GM12865 (cell line): ENCODE measurements around the gene BCAR3.

Source experiments
- DNase-seq: peaks from one replicate; pipeline ENCODE4 v3.0.0; 2010; ENCODE audit warnings: low read depth
- H3K4me3 ChIP-seq: 2 replicates; pipeline ENCODE4 v1.5.1; 2011; ENCODE audit warnings: mild to moderate bottlenecking, low read depth, low read length, control low read depth
- TF ChIP-seq, protein P1 (sequence below): IDR thresholded peaks from 2 replicates; pipeline ENCODE4 v1.5.1; 2011; ENCODE audit warnings: low read length, control low read depth, low read depth, inconsistent platforms; ENCODE audit not compliant: insufficient read depth; ENCODE audit errors: missing control alignments

Gene BCAR3

DNA sequence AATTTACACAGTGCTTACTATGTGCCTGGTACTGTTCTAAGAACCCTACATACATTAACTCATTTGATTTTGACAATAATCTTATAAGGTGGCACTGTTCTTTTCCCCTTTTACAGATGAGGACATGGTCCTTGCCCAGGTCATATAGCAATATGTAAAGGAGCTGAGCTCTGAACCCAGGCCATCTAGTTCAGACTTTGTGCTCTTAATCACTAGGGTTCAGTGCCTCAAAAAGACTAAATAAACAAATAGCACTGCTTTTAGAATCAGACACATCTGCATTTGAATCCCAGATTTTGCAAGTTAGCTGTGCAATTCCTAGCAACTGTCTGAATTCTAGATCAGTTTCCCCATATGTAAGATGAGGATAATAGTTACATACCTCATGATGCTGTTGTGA, 8.7 kb upstream of the BCAR3 start:
- TF ChIP-seq, protein P1, sequence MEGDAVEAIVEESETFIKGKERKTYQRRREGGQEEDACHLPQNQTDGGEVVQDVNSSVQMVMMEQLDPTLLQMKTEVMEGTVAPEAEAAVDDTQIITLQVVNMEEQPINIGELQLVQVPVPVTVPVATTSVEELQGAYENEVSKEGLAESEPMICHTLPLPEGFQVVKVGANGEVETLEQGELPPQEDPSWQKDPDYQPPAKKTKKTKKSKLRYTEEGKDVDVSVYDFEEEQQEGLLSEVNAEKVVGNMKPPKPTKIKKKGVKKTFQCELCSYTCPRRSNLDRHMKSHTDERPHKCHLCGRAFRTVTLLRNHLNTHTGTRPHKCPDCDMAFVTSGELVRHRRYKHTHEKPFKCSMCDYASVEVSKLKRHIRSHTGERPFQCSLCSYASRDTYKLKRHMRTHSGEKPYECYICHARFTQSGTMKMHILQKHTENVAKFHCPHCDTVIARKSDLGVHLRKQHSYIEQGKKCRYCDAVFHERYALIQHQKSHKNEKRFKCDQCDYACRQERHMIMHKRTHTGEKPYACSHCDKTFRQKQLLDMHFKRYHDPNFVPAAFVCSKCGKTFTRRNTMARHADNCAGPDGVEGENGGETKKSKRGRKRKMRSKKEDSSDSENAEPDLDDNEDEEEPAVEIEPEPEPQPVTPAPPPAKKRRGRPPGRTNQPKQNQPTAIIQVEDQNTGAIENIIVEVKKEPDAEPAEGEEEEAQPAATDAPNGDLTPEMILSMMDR: no peak
- DNase-seq: no peak

DNA sequence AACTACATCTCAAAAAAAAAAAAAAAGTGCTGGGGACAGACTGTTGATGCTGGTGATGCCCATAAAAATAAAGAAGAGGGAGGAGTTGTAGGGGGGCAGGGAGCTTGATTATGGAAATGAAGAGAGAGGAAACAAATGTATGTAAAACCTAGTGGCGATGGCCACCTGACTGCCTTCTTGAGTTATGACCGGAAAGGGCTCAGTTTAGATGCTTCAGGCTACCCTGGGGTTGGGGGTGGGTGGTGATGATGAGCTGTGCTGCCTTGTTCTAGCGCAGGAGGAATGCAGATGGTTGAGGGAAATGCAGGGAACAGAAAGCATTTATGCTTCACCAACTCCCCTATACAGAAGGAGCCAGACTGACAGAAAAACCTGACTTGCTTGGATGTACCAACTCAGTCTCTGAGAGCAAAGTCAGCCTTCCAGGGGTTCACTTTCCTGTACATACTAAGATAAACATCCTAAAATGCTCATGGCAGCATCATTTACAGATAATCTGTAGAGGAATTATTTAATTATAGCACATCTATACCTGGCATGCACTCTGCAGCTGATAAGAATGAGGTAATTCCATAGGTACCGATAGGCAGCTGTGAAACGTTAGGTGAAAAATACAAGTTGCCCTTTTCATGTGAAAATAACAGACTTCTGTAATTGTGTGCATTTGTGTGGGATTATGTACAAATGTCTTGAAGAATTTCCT, 8.0 kb upstream of the BCAR3 start:
- TF ChIP-seq, protein P1: no peak
- no peak overlapping the region for H3K4me3 ChIP-seq
- no peak for DNase-seq

More for the DNA sequence above, 8.7 kb upstream of the BCAR3 start:
- H3K4me3 ChIP-seq: no peak overlapping the region

DNA sequence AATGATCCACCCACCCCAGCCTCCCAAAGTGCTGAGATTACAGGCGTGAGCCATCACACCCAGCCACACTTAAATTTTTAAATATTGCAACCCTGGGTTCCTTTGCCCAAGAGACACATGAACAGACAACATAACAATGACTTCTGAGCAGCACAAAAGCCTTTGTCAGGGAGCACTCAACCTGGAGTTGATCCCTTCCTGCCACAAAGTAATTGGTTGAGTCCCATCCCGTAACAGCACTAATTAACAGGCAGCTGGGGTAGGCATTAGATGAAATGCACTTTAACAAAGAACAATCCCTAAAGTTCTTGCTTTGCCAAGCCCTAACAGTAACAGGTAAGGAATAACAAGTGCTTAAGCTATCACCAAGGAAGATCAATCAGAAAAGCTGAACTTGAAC, 5.9 kb upstream of the BCAR3 start:
- TF ChIP-seq, protein P1: no peak
- no peak for DNase-seq
- H3K4me3 ChIP-seq: no peak overlapping the region

DNA sequence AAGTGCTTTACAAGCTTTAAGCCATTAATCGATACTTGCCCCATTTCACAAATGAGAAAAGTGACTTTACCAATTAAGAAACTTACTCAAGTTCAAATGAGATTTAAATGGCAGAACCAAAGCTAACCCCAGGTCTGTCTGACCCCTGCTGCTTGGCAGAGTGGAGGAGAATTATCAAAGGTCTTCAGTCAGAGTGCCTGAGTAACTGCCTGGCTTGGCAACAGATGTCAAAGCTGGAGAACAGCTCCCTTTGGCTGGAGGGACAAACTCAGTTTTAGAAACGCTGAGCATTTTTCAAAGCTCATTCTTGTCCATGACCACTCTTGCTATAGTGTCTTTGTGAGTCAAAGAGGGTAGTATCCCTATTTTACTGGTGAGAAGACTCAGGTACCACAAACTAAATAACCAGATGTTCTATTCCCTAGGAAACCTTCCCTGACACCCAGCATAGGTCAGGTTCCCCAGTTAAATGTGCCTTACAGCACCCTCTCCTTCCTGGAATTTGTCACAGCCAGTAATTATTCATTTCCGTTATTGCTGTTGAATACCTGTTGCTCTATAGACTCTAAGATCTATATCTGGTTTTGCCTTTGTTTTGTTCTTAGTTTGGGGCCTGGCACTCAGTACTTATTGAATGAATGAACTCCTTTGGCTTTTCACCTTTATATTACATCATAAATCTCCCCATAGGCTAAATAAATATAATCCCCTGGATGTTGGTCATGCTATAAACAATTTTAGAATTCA, 5.0 kb upstream of the BCAR3 start:
- TF ChIP-seq, protein P1: no peak
- no peak overlapping the region for H3K4me3 ChIP-seq

DNA sequence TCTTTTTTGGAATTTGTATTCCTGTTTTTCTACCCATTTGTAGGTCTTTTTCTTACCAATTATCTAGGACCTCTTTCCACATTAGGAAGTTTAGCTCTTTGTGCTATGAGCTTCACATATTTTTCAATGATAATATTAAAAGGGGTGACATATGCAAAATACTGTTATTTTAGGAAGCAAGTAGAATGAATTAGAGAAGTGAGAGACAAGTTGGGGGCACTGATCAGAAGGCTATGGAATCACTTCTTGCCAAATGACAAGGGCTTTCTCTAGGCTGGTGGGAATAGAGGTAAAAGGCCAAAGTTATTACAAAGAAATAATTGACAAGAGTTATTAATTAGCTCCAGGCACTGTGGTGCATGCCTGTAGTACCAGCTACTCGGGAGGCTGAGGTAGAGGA, 4.3 kb upstream of the BCAR3 start:
- H3K4me3 ChIP-seq: no peak overlapping the region
- TF ChIP-seq, protein P1: no peak
- DNase-seq: no peak

More for the DNA sequence above, 5.0 kb upstream of the BCAR3 start:
- no peak for DNase-seq

DNA sequence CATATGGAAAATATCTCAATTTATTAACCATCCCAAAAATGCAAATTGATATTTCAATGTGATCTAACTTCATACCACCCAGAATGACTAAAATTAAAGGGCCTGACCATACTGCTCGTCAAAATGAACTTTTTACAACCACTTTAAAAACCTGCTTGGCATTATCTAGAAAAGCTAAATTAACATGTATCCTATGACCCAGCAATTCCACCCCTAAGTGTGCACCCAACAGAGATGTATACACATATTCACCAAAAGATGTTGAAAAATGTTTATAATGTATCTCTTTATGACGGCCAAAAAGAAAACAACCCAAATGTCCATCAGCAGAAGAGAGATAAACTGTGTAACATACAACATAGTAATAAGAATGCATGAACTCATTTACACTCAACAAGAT, 1.6 kb upstream of the BCAR3 start:
- no peak overlapping the region for H3K4me3 ChIP-seq
- TF ChIP-seq, protein P1: no peak
- DNase-seq: no peak
